Stimulated activated CD4-positive, alpha-beta T cell treated with anti-CD3 and anti-CD28 coated beads, Interleukin-12 subunit alpha, Interleukin-12 subunit beta, amount 100 ng/mL, for 4 hours (primary cell): ENCODE results near the gene C22orf23.
"Not testable (repeated sequence)": the region's sequence is repeated elsewhere in the genome, so short reads cannot be mapped to it uniquely, and the experiment has no call there.

Source experiments
- DNase-seq: peaks from one replicate; pipeline ENCODE4 v3.0.0-alpha.2; 2020

C22orf23 gene

GRCh38 chr22:37951305-37951704 lies 2.1 kb downstream of the C22orf23 start:
- no peak for DNase-seq

- DNase-seq: not testable (repeated sequence)
Measured at GRCh38 chr22:37947142-37947795, 6.1 kb downstream of the C22orf23 start.

GRCh38 chr22:37944423-37944822 lies 9.0 kb downstream of the C22orf23 start:
- DNase-seq: not testable (repeated sequence)

GRCh38 chr22:37943825-37944198 lies 9.6 kb downstream of the C22orf23 start:
- DNase-seq: no peak

- no peak for DNase-seq
Measured at GRCh38 chr22:37943136-37943824, 10.1 kb downstream of the C22orf23 start.

GRCh38 chr22:37942133-37942532 lies 11.3 kb downstream of the C22orf23 start:
- DNase-seq: no peak

GRCh38 chr22:37940698-37941376 lies 12.6 kb downstream of the C22orf23 start:
- no peak for DNase-seq

GRCh38 chr22:37933711-37934376 lies 19.6 kb downstream of the C22orf23 start:
- peak; percentile 81 for DNase-seq

- DNase-seq: no peak
Measured at GRCh38 chr22:37932821-37933578, 20.4 kb downstream of the C22orf23 start.

GRCh38 chr22:37932401-37932800 lies 21.0 kb downstream of the C22orf23 start:
- no peak for DNase-seq

- DNase-seq: no peak
Measured at GRCh38 chr22:37931893-37932389, 21.5 kb downstream of the C22orf23 start.

GRCh38 chr22:37930952-37931440 lies 22.4 kb downstream of the C22orf23 start:
- no peak for DNase-seq

- no peak for DNase-seq
Measured at GRCh38 chr22:37930270-37930951, 23.0 kb downstream of the C22orf23 start.

- no peak for DNase-seq
Measured at GRCh38 chr22:37929390-37929789, 24.0 kb downstream of the C22orf23 start.

- no peak for DNase-seq
Measured at GRCh38 chr22:37927637-37927936, 25.8 kb downstream of the C22orf23 start.

GRCh38 chr22:37926771-37927636 lies 26.4 kb downstream of the C22orf23 start:
- DNase-seq: no peak

- DNase-seq: no peak
Measured at GRCh38 chr22:37926358-37926757, 27.0 kb downstream of the C22orf23 start.

- DNase-seq: no peak
Measured at GRCh38 chr22:37925767-37926166, 27.6 kb downstream of the C22orf23 start.

GRCh38 chr22:37925330-37925729 lies 28.1 kb downstream of the C22orf23 start:
- no peak for DNase-seq

- no peak for DNase-seq
Measured at GRCh38 chr22:37924386-37925065, 28.9 kb downstream of the C22orf23 start.
